PC-9 (cell line): ENCODE data around the gene PCDHGC4. TPM values are rescaled to one million over a fixed set of nuclear protein-coding genes. Genes with fewer than 3 reads are reported as not detected.

Experiments used
- BruUV-seq: library from RNA; stranded (reverse); fragments of 400-500 nt; replicated peaks from 2 replicates; lab custom pipeline; 2021; lab: Mats Ljungman, UMichigan
- CTCF ChIA-PET: fragments of 300-600 bp; sonication (Branson Sonifier 250); formaldehyde crosslinking; loops from one replicate; lab custom pipeline; 2022; ENCODE audit warnings: antibody characterized with exemption; lab: Charles Lee
- POLR2A ChIA-PET: fragments of 300-600 bp; sonication (Branson Sonifier 250); formaldehyde crosslinking; loops from one replicate; lab custom pipeline; 2022; ENCODE audit warnings: antibody characterized with exemption; ENCODE audit not compliant: unreplicated experiment; lab: Charles Lee
- DNase-seq, 2 experiments: peaks; one replicate each; pipeline versions ENCODE4 v3.0.0 to v3.0.0-alpha.2; 2015 to 2022; ENCODE audit warnings: mixed read lengths in 1 of 2
- H2AFZ ChIP-seq: fragments of 200-600 bp; sonication (generic); 2 replicates; pipeline ENCODE4 v1.8.1; 2017; ENCODE audit warnings: antibody characterized with exemption
- H3F3A ChIP-seq: fragments of 200-600 bp; sonication (generic); 2 replicates; pipeline ENCODE4 v1.8.1; 2017; ENCODE audit warnings: antibody characterized with exemption, mild to moderate bottlenecking, low read depth; ENCODE audit not compliant: insufficient read depth
- H3K27ac ChIP-seq: fragments of 200-600 bp; sonication (generic); 2 replicates; pipeline ENCODE4 v1.6.1; 2016; ENCODE audit warnings: mixed run types
- H3K27me3 ChIP-seq: fragments of 200-600 bp; sonication (generic); 2 replicates; pipeline ENCODE4 v1.6.1; 2016; ENCODE audit warnings: low read depth, mixed run types; ENCODE audit not compliant: insufficient read depth
- H3K36me3 ChIP-seq: fragments of 200-600 bp; sonication (generic); 2 replicates; pipeline ENCODE4 v1.6.1; 2016; ENCODE audit warnings: low read depth, mixed run types
- H3K4me1 ChIP-seq: fragments of 200-600 bp; sonication (generic); replicated peaks from 2 replicates; pipeline ENCODE4 v1.6.1; 2016; ENCODE audit warnings: mixed run types; ENCODE audit not compliant: insufficient read depth
- H3K4me2 ChIP-seq: fragments of 200-600 bp; sonication (generic); 2 replicates; pipeline ENCODE4 v1.6.1; 2017; ENCODE audit warnings: mixed run types
- H3K4me3 ChIP-seq: fragments of 200-600 bp; sonication (generic); 2 replicates; pipeline ENCODE4 v1.6.1; 2016; ENCODE audit warnings: mixed run types
- H3K79me2 ChIP-seq: fragments of 200-600 bp; sonication (generic); 2 replicates; pipeline ENCODE4 v1.6.1; 2017; ENCODE audit warnings: low read depth, mixed run types
- H3K9me2 ChIP-seq: fragments of 200-600 bp; sonication (generic); 2 replicates; pipeline ENCODE4 v1.8.1; 2017; ENCODE audit warnings: mild to moderate bottlenecking; ENCODE audit not compliant: insufficient read depth
- H3K9me3 ChIP-seq: fragments of 200-600 bp; sonication (generic); 2 replicates; pipeline ENCODE4 v1.8.1; 2016; ENCODE audit warnings: low read depth; ENCODE audit not compliant: insufficient read depth
- H4K20me1 ChIP-seq: fragments of 200-600 bp; sonication (generic); 2 replicates; pipeline ENCODE4 v1.8.1; 2017; ENCODE audit not compliant: insufficient read depth
- CTCF ChIP-seq: fragments of 200-600 bp; sonication (generic); conservative IDR thresholded peaks from 2 replicates; pipeline ENCODE4 v1.6.1; 2017; ENCODE audit warnings: mixed run types, antibody characterized with exemption, mild to moderate bottlenecking, moderate library complexity
- EZH2 ChIP-seq: fragments of 200-600 bp; sonication (generic); IDR thresholded peaks from 2 replicates; pipeline ENCODE4 v1.8.0; 2017; ENCODE audit warnings: antibody characterized with exemption, low read depth
- intact Hi-C: fragments of 100-400 bp; cut with micrococcal nuclease; formaldehyde crosslinking; loops from one replicate; pipeline ENCODE4 v1.10.0; 2022; ENCODE audit not compliant: unreplicated experiment
- total RNA-seq: library from RNA; stranded (reverse); gene quantifications from 2 replicates; pipeline ENCODE4 v1.2.3, GENCODE V29; 2021

PCDHGC4 gene
- total RNA-seq, 1 experiment from 2014 or later, result not detected

DNA sequence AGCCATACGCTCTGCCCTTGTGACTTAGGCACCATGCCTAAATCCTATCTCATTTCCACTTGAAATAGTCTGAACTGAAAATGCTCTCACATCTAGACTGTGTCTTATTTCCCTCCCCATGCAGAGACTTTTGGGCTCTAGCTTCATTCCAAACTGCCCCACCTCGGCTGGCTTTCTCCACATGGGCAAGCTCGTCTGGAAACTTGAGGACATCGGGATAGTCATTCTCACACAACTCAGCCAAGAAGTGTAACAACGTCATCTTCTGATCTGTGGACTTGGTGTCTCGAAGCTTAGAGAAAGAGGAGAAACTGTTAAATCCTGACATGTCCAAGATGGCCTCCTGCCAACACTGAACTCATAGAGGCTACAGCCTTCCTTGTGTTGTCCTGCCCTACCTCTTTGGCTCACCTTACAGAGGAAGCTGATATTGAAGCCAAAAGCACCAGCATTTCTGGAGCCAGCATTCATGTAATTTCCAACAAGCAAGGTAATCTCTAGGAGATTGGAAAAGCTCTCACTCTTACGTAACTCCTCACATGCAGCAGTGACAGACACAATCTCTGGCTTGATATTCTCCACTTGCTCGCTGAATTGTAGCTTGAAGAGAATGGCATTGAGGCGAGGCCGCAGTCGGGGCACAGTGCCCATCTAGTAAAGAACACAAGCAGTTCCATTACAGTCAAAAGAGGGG lies 43.6 kb downstream of the PCDHGC4 start:
- TF ChIP-seq EZH2 (no peak), CTCF (no peak)
- H3K36me3 ChIP-seq, result peaks cover 29% of the 10 kb centered on the region
- intact Hi-C loops, result loop anchor here (10.0 kb wide), 1 partner anchor 204 kb away; the partner anchor contains the start of gene TAF7
- H3K27me3 ChIP-seq, result no peaks in the 10 kb centered on the region
- BruUV-seq, result TSS peak; percentile 7
- POLR2A ChIA-PET, result no interaction called here
- peaks cover 35% of the 10 kb centered on the region for H3F3A ChIP-seq
- H4K20me1 ChIP-seq, result no peaks in the 10 kb centered on the region
- CTCF ChIA-PET, result interaction anchor here (1.0 kb wide), 1 partner anchor 434 kb away, joined by 4 read pairs; no protein-coding TSS in a partner anchor
- no peak for DNase-seq
- no peak overlapping the region for H3K27ac ChIP-seq
- H3K9me3 ChIP-seq, result no peaks in the 10 kb centered on the region
- H2AFZ ChIP-seq, result no peak overlapping the region
- H3K9me2 ChIP-seq, result no peaks in the 10 kb centered on the region
- H3K79me2 ChIP-seq, result no peaks in the 10 kb centered on the region
- peaks cover 5% of the 10 kb centered on the region for H3K4me1 ChIP-seq
- no peak overlapping the region for H3K4me3 ChIP-seq
- no peak overlapping the region for H3K4me2 ChIP-seq

GRCh38 chr5:141529002-141529401 lies 44.2 kb downstream of the PCDHGC4 start:
- Histone ChIP-seq H3K4me2 (no peak overlapping the region), H4K20me1 (no peaks in the 10 kb centered on the region), H3K27me3 (no peaks in the 10 kb centered on the region), H3K4me1 (peaks cover 5% of the 10 kb centered on the region), H3K27ac (no peak overlapping the region), H3K9me2 (no peaks in the 10 kb centered on the region), H3K36me3 (peaks cover 28% of the 10 kb centered on the region), H3F3A (peaks cover 32% of the 10 kb centered on the region), H3K4me3 (no peak overlapping the region), H3K9me3 (no peaks in the 10 kb centered on the region), H3K79me2 (no peaks in the 10 kb centered on the region), H2AFZ (no peak overlapping the region)
- ChIA-PET POLR2A (no interaction called here), CTCF (no interaction called here)
- intact Hi-C loops, result loop anchor here (10.0 kb wide), 1 partner anchor 204 kb away; the partner anchor contains the start of gene TAF7
- TF ChIP-seq EZH2, result no peak
- no peak for TF ChIP-seq CTCF
- BruUV-seq, result no TSS peak
- DNase-seq, result no peak

DNA sequence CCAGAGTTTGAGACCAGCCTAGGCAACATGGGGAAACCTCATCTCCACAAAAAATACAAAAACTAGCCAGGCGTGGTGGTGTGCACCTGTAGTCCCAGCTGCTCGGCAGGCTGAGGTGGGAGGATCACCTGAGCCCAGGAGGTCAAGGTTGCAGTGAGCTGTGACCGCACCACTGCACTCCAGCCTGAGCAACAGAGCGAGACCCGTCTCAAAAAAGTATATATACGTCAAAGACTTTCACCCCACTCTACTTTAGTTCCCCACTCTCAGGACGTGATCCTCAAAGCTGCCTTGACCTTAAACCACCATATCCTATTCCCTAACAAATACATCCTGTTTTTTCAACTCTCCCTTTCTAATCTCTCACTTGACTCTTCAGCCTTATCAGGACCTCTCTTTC lies 45.0 kb downstream of the PCDHGC4 start:
- Histone ChIP-seq H2AFZ (no peak overlapping the region), H3K36me3 (peaks cover 29% of the 10 kb centered on the region; the same call in 1 of the 2 replicates), H3K27me3 (no peaks in the 10 kb centered on the region), H3K4me1 (no peaks in the 10 kb centered on the region), H3K4me2 (no peak overlapping the region), H3K9me3 (no peaks in the 10 kb centered on the region), H3K9me2 (no peaks in the 10 kb centered on the region), H3K79me2 (no peaks in the 10 kb centered on the region), H3F3A (peaks cover 26% of the 10 kb centered on the region), H3K27ac (no peak overlapping the region), H3K4me3 (no peak overlapping the region), H4K20me1 (no peaks in the 10 kb centered on the region)
- intact Hi-C loops, result loop anchor here (10.0 kb wide), 1 partner anchor 205 kb away; the partner anchor contains the start of gene TAF7
- no TSS peak for BruUV-seq
- DNase-seq, result no peak
- ChIA-PET CTCF (no interaction called here), POLR2A (no interaction called here)
- no peak for TF ChIP-seq EZH2
- TF ChIP-seq CTCF, result no peak
